Lower leg skin (tissue), 3 donors: ENCODE results near the gene GPR61.

ENCODE experiments used
- POLR2A ChIP-seq, 2 donors: fragments of 450-650 bp; IDR thresholded peaks; one replicate each; pipeline ENCODE4 v1.6.1; 2016 to 2017; ENCODE audit warnings: antibody characterized with exemption in 2 of 2, mild to moderate bottlenecking in 1 of 2, moderate library complexity in 1 of 2
- TF ChIP-seq, protein P1 (sequence below), 3 donors: fragments of 450-650 bp; IDR thresholded peaks; one replicate each; pipeline ENCODE4 v1.5.1; 2016; ENCODE audit warnings: antibody characterized with exemption in 3 of 3, mild to moderate bottlenecking in 3 of 3, moderate library complexity in 2 of 3

DNA sequence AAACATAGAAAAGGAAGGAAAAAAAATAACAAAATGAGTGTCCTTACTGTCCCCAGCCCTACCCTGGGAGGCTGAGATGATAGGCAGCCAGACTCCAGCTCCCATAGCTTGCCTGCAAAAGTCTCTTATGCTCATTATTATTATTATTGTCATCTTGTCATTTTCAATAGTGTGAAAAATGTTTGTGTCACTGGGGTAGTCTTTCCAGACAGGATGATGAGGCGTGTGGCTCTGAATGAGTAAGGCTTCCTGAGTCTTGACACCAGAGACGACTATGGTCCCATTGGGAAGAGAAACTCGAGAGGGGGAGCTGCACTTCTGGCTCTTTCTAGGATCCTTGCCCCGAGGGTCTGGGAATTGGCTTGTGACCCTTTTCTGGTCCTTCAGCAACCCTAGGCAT lies 46.9 kb upstream of the GPR61 start:
- TF ChIP-seq, protein P1, sequence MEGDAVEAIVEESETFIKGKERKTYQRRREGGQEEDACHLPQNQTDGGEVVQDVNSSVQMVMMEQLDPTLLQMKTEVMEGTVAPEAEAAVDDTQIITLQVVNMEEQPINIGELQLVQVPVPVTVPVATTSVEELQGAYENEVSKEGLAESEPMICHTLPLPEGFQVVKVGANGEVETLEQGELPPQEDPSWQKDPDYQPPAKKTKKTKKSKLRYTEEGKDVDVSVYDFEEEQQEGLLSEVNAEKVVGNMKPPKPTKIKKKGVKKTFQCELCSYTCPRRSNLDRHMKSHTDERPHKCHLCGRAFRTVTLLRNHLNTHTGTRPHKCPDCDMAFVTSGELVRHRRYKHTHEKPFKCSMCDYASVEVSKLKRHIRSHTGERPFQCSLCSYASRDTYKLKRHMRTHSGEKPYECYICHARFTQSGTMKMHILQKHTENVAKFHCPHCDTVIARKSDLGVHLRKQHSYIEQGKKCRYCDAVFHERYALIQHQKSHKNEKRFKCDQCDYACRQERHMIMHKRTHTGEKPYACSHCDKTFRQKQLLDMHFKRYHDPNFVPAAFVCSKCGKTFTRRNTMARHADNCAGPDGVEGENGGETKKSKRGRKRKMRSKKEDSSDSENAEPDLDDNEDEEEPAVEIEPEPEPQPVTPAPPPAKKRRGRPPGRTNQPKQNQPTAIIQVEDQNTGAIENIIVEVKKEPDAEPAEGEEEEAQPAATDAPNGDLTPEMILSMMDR (IDR thresholded peaks at IDR 0.05): no peak
- no peak for TF ChIP-seq POLR2A (IDR thresholded peaks at IDR 0.05)
